Loucy (cell line): ENCODE results near the gene RAI1.
"Not testable (repeated sequence)": the region's sequence is repeated elsewhere in the genome, so short reads cannot be mapped to it uniquely, and the experiment has no call there.

Experiments used
- CTCF ChIP-seq: fragments of 200-600 bp; sonication (generic); conservative IDR thresholded peaks from 2 replicates; pipeline ENCODE4 v1.5.1; 2014; ENCODE audit warnings: mild to moderate bottlenecking, antibody characterized with exemption, low read length
- EZH2phosphoT487 ChIP-seq: fragments of 200-600 bp; IDR thresholded peaks from 2 replicates; pipeline ENCODE4 v1.6.1; 2018; ENCODE audit warnings: antibody characterized with exemption, mild to moderate bottlenecking, moderate library complexity, borderline replicate concordance

GRCh38 chr17:17645148-17645547 is 36.1 kb upstream of the RAI1 start:
- TF ChIP-seq EZH2phosphoT487, CTCF: not testable (repeated sequence)
